ENCODE measurements around the gene SLCO2A1.
"Not testable (repeated sequence)": the region's sequence is repeated elsewhere in the genome, so short reads cannot be mapped to it uniquely, and the experiment has no call there.

SLCO2A1 gene

GRCh38 chr3:134029734-134030378 is at the start of gene SLCO2A1:
Gene SLCO2A1 (minus strand): TSS chr3:134029925. CDS start chr3:134029802, 123 bp downstream.
- peaks cover 51% of the 10 kb centered on the region for H3K27me3 ChIP-seq (ENCODE audit: insufficient read depth, low read length)
- H2AFZ ChIP-seq (ENCODE audit: low read depth, low read length): peak within 1 kb of the TSS; percentile 77
- H3K36me3 ChIP-seq (ENCODE audit: insufficient read depth, low read length): no peaks in the 10 kb centered on the region
- peaks cover 7% of the 10 kb centered on the region for H3K4me1 ChIP-seq (ENCODE audit: insufficient read depth, low read length)
- peak within 1 kb of the TSS; percentile 20 for H3K4me3 ChIP-seq (ENCODE audit: low read length)
- peaks cover 4% of the 10 kb centered on the region for H3K9me3 ChIP-seq (ENCODE audit: low read length)

GRCh38 chr3:134079111-134079547 is 49.4 kb upstream of the SLCO2A1 start:
- Histone ChIP-seq H2AFZ (ENCODE audit: low read depth, low read length) (no peak overlapping the region), H3K36me3 (ENCODE audit: insufficient read depth, low read length) (no peaks in the 10 kb centered on the region), H3K9me3 (ENCODE audit: low read length) (peaks cover 6% of the 10 kb centered on the region), H3K4me3 (ENCODE audit: low read length) (no peak overlapping the region), H3K27me3 (ENCODE audit: insufficient read depth, low read length) (no peaks in the 10 kb centered on the region), H3K4me1 (ENCODE audit: insufficient read depth, low read length) (peaks cover 2% of the 10 kb centered on the region)

GRCh38 chr3:134078169-134078831 is 48.6 kb upstream of the SLCO2A1 start:
- Histone ChIP-seq H3K36me3 (ENCODE audit: insufficient read depth, low read length) (no peaks in the 10 kb centered on the region), H3K27me3 (ENCODE audit: insufficient read depth, low read length) (no peaks in the 10 kb centered on the region), H3K4me1 (ENCODE audit: insufficient read depth, low read length) (peaks cover 2% of the 10 kb centered on the region), H3K4me3 (ENCODE audit: low read length) (no peak overlapping the region), H2AFZ (ENCODE audit: low read depth, low read length) (no peak overlapping the region), H3K9me3 (ENCODE audit: low read length) (peaks cover 6% of the 10 kb centered on the region)

- peaks cover 2% of the 10 kb centered on the region for H3K4me1 ChIP-seq (ENCODE audit: insufficient read depth, low read length)
- no peak overlapping the region for H2AFZ ChIP-seq (ENCODE audit: low read depth, low read length)
- no peak overlapping the region for H3K4me3 ChIP-seq (ENCODE audit: low read length)
- peaks cover 6% of the 10 kb centered on the region for H3K9me3 ChIP-seq (ENCODE audit: low read length)
- H3K27me3 ChIP-seq (ENCODE audit: insufficient read depth, low read length): no peaks in the 10 kb centered on the region
- no peaks in the 10 kb centered on the region for H3K36me3 ChIP-seq (ENCODE audit: insufficient read depth, low read length)
These were observed 48.0 kb upstream of the SLCO2A1 start for GRCh38 chr3:134077649-134078161.

GRCh38 chr3:134076851-134077250 is 47.1 kb upstream of the SLCO2A1 start:
- Histone ChIP-seq H3K4me1 (ENCODE audit: insufficient read depth, low read length) (peaks cover 2% of the 10 kb centered on the region), H3K4me3 (ENCODE audit: low read length) (no peak overlapping the region), H2AFZ (ENCODE audit: low read depth, low read length) (no peak overlapping the region), H3K27me3 (ENCODE audit: insufficient read depth, low read length) (no peaks in the 10 kb centered on the region), H3K36me3 (ENCODE audit: insufficient read depth, low read length) (no peaks in the 10 kb centered on the region), H3K9me3 (ENCODE audit: low read length) (peaks cover 6% of the 10 kb centered on the region)

GRCh38 chr3:134075846-134076245 is 46.1 kb upstream of the SLCO2A1 start:
- H3K4me1 ChIP-seq (ENCODE audit: insufficient read depth, low read length): peaks cover 9% of the 10 kb centered on the region
- H3K36me3 ChIP-seq (ENCODE audit: insufficient read depth, low read length): no peaks in the 10 kb centered on the region
- H3K27me3 ChIP-seq (ENCODE audit: insufficient read depth, low read length): no peaks in the 10 kb centered on the region
- peaks cover 3% of the 10 kb centered on the region for H3K9me3 ChIP-seq (ENCODE audit: low read length)
- no peak overlapping the region for H2AFZ ChIP-seq (ENCODE audit: low read depth, low read length)
- no peak overlapping the region for H3K4me3 ChIP-seq (ENCODE audit: low read length)

- H2AFZ ChIP-seq (ENCODE audit: low read depth, low read length): no peak overlapping the region
- H3K36me3 ChIP-seq (ENCODE audit: insufficient read depth, low read length): no peaks in the 10 kb centered on the region
- H3K4me1 ChIP-seq (ENCODE audit: insufficient read depth, low read length): peaks cover 11% of the 10 kb centered on the region
- H3K27me3 ChIP-seq (ENCODE audit: insufficient read depth, low read length): no peaks in the 10 kb centered on the region
- H3K4me3 ChIP-seq (ENCODE audit: low read length): no peak overlapping the region
- H3K9me3 ChIP-seq (ENCODE audit: low read length): peaks cover 3% of the 10 kb centered on the region
These were observed 45.8 kb upstream of the SLCO2A1 start for GRCh38 chr3:134075568-134075825.

- Histone ChIP-seq H3K4me1 (ENCODE audit: insufficient read depth, low read length) (peaks cover 11% of the 10 kb centered on the region), H2AFZ (ENCODE audit: low read depth, low read length) (no peak overlapping the region), H3K9me3 (ENCODE audit: low read length) (peaks cover 3% of the 10 kb centered on the region), H3K27me3 (ENCODE audit: insufficient read depth, low read length) (no peaks in the 10 kb centered on the region), H3K36me3 (ENCODE audit: insufficient read depth, low read length) (no peaks in the 10 kb centered on the region), H3K4me3 (ENCODE audit: low read length) (no peak overlapping the region)
These were observed 45.3 kb upstream of the SLCO2A1 start for GRCh38 chr3:134074790-134075567.

- Histone ChIP-seq H2AFZ (ENCODE audit: low read depth, low read length) (no peak overlapping the region), H3K4me1 (ENCODE audit: insufficient read depth, low read length) (peaks cover 11% of the 10 kb centered on the region), H3K27me3 (ENCODE audit: insufficient read depth, low read length) (no peaks in the 10 kb centered on the region), H3K4me3 (ENCODE audit: low read length) (no peak overlapping the region), H3K36me3 (ENCODE audit: insufficient read depth, low read length) (no peaks in the 10 kb centered on the region), H3K9me3 (ENCODE audit: low read length) (peaks cover under 1% of the 10 kb centered on the region)
These were observed 44.5 kb upstream of the SLCO2A1 start for GRCh38 chr3:134074001-134074789.

- Histone ChIP-seq H3K36me3 (ENCODE audit: insufficient read depth, low read length) (no peaks in the 10 kb centered on the region), H2AFZ (ENCODE audit: low read depth, low read length) (no peak overlapping the region), H3K4me1 (ENCODE audit: insufficient read depth, low read length) (peaks cover 11% of the 10 kb centered on the region), H3K27me3 (ENCODE audit: insufficient read depth, low read length) (no peaks in the 10 kb centered on the region), H3K9me3 (ENCODE audit: low read length) (no peaks in the 10 kb centered on the region), H3K4me3 (ENCODE audit: low read length) (no peak overlapping the region)
These were observed 43.8 kb upstream of the SLCO2A1 start for GRCh38 chr3:134073583-134073945.

GRCh38 chr3:134072881-134073582 is 43.3 kb upstream of the SLCO2A1 start:
- no peak overlapping the region for H3K4me3 ChIP-seq (ENCODE audit: low read length)
- no peaks in the 10 kb centered on the region for H3K9me3 ChIP-seq (ENCODE audit: low read length)
- H3K27me3 ChIP-seq (ENCODE audit: insufficient read depth, low read length): no peaks in the 10 kb centered on the region
- H2AFZ ChIP-seq (ENCODE audit: low read depth, low read length): no peak overlapping the region
- peaks cover 11% of the 10 kb centered on the region for H3K4me1 ChIP-seq (ENCODE audit: insufficient read depth, low read length)
- H3K36me3 ChIP-seq (ENCODE audit: insufficient read depth, low read length): no peaks in the 10 kb centered on the region

- not testable (repeated sequence) for H3K9me3 ChIP-seq (ENCODE audit: low read length); H2AFZ ChIP-seq (ENCODE audit: low read depth, low read length); H3K36me3 ChIP-seq (ENCODE audit: insufficient read depth, low read length); H3K4me3 ChIP-seq (ENCODE audit: low read length); H3K4me1 ChIP-seq (ENCODE audit: insufficient read depth, low read length); H3K27me3 ChIP-seq (ENCODE audit: insufficient read depth, low read length)
These were observed 40.6 kb upstream of the SLCO2A1 start for GRCh38 chr3:134070281-134070680.
